Mesenteric fat pad (tissue), 1 donor: ENCODE results near the gene DSCAM. TPM values are rescaled to one million over a fixed set of nuclear protein-coding genes. Genes with fewer than 3 reads are reported as not detected.

Experiments
- DNase-seq: peaks from one replicate; pipeline ENCODE4 v3.0.0-alpha.2; 2020; ENCODE audit warnings: low spot score
- total RNA-seq: library from RNA; stranded (reverse); fragmentation: NEBNext Ultra II Directional; extraction: Animal tissue kit (Norgen Biotek cat#: 25700); gene quantifications from one replicate; pipeline ENCODE4 v1.2.1, GENCODE V29; 2021
- donor health status: DM: yes; HTN: yes; CAD: no.

Gene DSCAM
- total RNA-seq, 1 donor from 2014 or later: not detected

DNA sequence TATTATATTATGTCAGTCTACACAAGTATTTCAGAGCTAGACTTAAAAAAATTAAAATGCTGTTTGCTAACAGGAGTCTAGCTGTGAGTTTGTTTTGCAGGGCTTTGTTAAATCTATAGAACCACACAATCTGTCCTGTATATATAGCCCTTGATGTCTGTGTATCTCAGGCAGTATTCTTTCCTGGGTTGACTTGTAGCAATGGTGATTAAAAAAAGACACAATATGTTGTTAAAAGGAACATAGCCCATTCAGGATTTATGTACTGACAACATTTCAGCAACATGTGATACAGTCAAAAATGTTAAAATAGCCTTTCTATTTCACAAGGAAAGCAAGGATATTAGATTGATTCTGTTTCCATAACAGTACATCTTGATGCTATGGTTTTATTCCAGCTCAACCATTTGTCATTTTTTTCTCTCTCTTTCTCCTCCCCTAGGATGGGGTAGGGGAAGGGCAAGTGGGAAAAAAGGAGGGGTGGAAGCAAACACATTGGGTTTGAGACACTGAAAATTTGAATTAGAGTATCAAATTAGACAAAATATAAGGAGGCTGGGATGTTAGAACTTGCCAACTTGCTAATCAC is 139.2 kb downstream of the DSCAM start:
- no peak for DNase-seq

DNA sequence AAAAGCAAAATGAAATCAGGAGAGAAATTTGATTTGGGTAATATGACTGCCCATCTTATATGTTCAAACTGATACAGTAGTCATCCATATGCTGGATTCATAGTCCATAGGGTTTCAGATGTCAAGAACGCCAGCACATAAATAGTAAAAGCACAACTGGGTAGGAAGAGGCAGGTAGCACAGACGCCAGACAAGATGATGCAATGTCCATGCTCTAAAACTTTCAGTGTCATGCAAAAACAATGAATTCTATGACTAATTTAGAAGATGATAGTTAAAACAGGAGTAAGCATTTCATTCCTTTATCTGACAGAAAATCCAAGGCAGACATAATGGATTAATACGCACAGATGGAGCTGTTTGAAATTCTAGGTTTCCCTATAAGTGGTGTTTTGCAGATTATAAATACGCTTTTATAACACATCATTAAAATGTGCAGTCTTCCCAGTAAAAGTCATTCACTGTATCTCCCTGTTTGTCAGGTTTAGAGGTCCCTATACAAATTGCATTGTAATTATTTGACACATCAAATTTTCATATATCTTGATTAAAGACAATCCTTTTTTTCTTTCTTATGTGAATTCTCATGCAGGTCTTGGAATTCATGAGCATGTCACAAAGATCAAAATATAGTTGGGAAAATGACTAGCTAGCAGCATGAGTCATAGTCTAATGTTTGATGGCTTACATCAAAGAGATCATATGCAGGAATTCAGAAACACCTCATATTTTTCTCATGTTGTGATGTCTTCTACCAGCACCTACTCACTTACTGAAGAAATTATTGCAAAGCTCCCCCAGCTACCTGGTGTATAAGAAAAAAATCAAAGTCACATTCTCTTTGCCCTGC is 139.9 kb downstream of the DSCAM start:
- no peak for DNase-seq

DNA sequence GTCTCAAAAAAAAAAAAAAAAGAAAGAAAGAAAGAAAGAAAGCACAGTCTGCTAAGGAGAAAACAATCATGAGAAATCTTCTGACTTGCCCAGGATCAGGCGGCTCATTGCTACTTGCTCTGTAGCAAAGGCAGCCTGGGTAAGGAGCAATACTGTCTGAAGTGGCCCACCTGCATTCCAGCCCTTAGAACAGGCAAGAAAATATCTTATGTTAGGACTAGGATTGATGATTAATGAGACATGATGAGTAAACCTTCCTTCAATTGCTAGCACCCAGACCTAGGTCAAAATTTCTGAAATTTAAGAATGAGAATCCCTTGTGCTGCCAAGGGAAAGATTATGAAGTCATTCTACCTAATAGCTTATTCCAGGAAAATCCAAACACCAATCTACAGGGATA is 140.8 kb downstream of the DSCAM start:
- DNase-seq: no peak

DNA sequence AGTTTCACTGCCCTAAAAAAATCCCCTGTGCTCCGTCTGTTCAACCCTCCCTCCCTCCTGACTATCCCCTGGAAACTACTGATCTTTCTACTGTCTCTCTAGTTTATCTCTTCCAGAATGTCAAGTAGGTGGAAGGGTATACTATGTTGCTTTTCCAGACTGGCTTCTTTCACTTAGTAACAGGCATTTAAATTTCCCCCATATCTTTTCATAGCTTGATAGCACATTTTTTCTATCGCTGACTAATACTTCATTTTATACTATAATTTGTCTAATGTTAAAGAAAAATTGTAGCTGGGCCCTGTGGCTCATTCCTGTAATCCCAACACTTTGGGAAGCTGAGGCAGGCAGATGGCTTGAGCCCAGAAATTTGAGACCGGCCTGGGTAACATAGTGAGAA is 142.8 kb downstream of the DSCAM start:
- DNase-seq: no peak

DNA sequence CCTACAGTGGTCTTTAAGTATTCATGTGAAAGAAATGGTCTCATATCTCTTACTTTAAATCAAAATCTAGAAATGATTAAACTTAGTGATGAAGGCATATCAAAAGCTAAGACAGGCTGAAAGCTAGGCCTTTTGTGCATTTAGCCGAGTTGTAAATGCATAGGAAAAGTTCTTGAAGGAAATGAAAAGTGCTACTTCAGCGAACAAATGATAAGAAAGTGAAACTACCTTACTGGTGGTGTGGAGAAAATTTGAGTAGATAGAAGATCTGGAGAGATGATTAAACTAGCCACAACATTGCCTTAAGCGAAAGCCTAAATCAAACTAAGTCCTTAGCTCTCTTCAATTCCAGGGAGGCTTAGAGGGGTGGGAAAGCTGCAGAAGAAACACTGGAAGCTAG is 147.6 kb downstream of the DSCAM start:
- DNase-seq: no peak

GRCh38 chr21:40696246-40696645 is 150.7 kb downstream of the DSCAM start:
- DNase-seq: no peak

GRCh38 chr21:40689840-40690360 is 157.1 kb downstream of the DSCAM start:
- DNase-seq: no peak

DNA sequence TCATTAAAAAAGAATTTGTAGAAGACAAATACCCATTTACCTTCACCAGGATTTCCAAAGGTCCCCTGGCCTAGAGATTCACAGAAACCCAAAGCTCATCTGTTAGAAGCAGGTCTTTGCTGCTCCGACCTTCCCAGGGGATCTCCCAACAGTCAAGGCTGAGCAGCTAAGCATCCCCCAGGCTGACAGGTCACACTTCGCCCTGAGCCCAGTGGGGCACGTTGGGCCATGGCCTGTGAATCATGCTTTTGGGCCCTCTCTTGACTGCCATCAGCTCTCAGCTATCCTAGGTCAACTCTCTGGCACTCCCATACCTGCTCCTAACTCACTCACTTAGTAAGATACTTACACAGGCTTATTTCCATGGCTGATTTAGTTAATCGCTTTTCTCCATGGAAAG is 157.7 kb downstream of the DSCAM start:
- DNase-seq: no peak

GRCh38 chr21:40688106-40688864 is 158.7 kb downstream of the DSCAM start:
- DNase-seq: no peak

- DNase-seq: no peak
Observed at GRCh38 chr21:40687625-40688024, 159.3 kb downstream of the DSCAM start.

- DNase-seq: no peak
Observed at GRCh38 chr21:40686526-40686925, 160.4 kb downstream of the DSCAM start.

- no peak for DNase-seq
Observed at GRCh38 chr21:40685141-40685540, 161.8 kb downstream of the DSCAM start.

- DNase-seq: no peak
Observed at GRCh38 chr21:40684726-40685125, 162.2 kb downstream of the DSCAM start.

GRCh38 chr21:40683349-40683748 is 163.6 kb downstream of the DSCAM start:
- DNase-seq: no peak

DNA sequence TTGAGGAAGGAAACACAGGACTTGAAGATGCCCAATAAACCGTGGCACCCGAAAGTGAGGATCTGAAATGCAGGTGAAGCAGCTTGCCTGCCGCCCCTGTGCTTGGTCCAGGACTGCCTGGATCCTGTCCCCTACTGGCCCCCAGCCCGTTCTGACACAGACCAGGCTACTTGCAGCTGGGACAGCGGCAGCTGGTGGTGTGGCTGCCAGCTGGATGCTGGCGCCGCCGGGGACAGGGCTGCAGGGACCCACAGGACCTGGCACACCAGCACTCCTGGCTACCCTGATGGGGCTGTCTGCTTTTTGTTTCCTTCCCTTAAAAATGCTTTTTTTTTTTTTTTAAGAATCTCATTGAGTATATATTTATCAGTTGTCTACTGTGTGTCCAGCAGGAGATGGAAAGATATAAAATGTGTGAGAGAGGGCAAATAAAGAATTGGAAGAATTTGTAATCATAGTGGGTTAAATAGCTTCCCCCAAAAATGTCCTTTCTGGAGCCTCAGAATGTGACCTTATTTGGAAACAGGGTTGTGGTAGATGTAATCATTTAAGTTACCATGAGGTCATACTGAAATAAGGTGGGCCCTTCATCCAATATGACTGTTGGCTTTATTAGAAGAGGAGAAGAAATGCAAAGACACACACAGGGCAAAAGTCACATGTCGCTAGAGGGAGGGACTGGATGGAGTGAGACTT is 165.6 kb downstream of the DSCAM start:
- no peak for DNase-seq

DNA sequence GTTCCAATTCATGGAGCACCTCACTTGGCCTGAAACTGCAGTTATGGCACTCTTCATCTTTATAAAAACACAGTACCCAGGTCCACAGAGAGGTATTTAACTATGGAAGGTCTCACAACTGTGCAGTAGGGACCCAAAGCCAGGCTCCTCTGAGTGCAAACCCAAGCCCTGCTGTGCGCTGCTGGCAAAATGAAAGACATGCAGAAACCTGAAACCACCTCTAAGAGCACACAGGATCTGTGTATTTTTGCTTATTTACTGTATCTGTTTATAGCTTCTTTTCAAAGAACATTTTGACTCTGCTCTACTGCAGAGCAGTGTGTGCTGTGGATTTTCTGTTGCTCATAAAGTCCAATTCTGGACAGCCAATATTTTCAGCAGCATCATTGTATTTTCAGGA is 166.6 kb downstream of the DSCAM start:
- no peak for DNase-seq

GRCh38 chr21:40678681-40679284 is 168.2 kb downstream of the DSCAM start:
- DNase-seq: no peak

GRCh38 chr21:40675017-40675416 is 171.9 kb downstream of the DSCAM start:
- DNase-seq: no peak

- no peak for DNase-seq
Observed at GRCh38 chr21:40672602-40673001, 174.4 kb downstream of the DSCAM start.

GRCh38 chr21:40671716-40672115 is 175.2 kb downstream of the DSCAM start:
- no peak for DNase-seq
